Kidney epithelial cell (primary cell): Measurements from ENCODE around the gene SFSWAP. TPM values are rescaled to one million over a fixed set of nuclear protein-coding genes. Genes with fewer than 3 reads are reported as not detected.

ENCODE experiments used
- DNase-seq: peaks from one replicate; pipeline ENCODE4 v3.0.0-alpha.2; 2010; ENCODE audit warnings: low read depth
- H3K27me3 ChIP-seq: 2 replicates; pipeline ENCODE4 v1.6.0; 2011; ENCODE audit warnings: low read length; ENCODE audit not compliant: control insufficient read depth, insufficient read depth
- H3K36me3 ChIP-seq: 2 replicates; pipeline ENCODE4 v1.5.1; 2011; ENCODE audit warnings: low read length; ENCODE audit not compliant: control insufficient read depth, insufficient read depth
- H3K4me3 ChIP-seq: 2 replicates; pipeline ENCODE4 v1.5.1; 2011; ENCODE audit warnings: low read depth, mild to moderate bottlenecking, control low read depth, low read length
- total RNA-seq: library from RNA; depleted of rRNA; stranded (reverse); fragments of >200 nt; gene quantifications from 2 replicates; pipeline ENCODE4 v1.2.3, GENCODE V29; 2015
- TF ChIP-seq, protein P1 (sequence below): IDR thresholded peaks from 2 replicates; pipeline ENCODE4 v1.5.1; 2011; ENCODE audit warnings: mild to moderate bottlenecking, moderate library complexity, low read length, control low read depth, inconsistent platforms; ENCODE audit not compliant: insufficient read depth, poor library complexity, severe bottlenecking

Gene SFSWAP
- total RNA-seq, 1 donor from 2014 or later, result 27.7 TPM

GRCh38 chr12:131793243-131794022 is 82.5 kb downstream of the SFSWAP start:
- H3K36me3 ChIP-seq, result no peaks in the 10 kb centered on the region
- TF ChIP-seq, protein P1, sequence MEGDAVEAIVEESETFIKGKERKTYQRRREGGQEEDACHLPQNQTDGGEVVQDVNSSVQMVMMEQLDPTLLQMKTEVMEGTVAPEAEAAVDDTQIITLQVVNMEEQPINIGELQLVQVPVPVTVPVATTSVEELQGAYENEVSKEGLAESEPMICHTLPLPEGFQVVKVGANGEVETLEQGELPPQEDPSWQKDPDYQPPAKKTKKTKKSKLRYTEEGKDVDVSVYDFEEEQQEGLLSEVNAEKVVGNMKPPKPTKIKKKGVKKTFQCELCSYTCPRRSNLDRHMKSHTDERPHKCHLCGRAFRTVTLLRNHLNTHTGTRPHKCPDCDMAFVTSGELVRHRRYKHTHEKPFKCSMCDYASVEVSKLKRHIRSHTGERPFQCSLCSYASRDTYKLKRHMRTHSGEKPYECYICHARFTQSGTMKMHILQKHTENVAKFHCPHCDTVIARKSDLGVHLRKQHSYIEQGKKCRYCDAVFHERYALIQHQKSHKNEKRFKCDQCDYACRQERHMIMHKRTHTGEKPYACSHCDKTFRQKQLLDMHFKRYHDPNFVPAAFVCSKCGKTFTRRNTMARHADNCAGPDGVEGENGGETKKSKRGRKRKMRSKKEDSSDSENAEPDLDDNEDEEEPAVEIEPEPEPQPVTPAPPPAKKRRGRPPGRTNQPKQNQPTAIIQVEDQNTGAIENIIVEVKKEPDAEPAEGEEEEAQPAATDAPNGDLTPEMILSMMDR, result no peak
- H3K27me3 ChIP-seq, result no peaks in the 10 kb centered on the region
- no peak overlapping the region for H3K4me3 ChIP-seq
- DNase-seq, result no peak

DNA sequence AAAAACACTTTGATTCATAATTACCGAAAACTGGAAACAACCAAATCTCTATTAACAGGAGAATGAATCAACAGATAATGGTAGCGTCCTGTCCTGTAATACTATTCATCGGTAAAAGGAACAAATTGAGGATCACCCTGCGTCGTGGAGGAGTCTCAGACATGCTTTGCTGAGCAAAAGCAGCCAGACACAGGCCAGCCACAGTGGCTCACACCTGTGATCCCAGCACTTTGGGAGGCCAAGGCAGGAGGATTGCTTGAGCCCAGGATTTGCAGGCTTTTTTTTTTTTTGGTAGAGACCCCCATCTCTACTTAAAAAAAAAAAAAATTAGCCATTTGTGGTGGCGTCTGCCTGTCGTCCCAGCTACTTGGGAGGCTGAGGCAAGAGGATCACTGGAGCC is 83.2 kb downstream of the SFSWAP start:
- no peak for DNase-seq
- Histone ChIP-seq H3K36me3 (no peaks in the 10 kb centered on the region), H3K4me3 (no peak overlapping the region), H3K27me3 (no peaks in the 10 kb centered on the region)
- TF ChIP-seq, protein P1, result no peak

DNA sequence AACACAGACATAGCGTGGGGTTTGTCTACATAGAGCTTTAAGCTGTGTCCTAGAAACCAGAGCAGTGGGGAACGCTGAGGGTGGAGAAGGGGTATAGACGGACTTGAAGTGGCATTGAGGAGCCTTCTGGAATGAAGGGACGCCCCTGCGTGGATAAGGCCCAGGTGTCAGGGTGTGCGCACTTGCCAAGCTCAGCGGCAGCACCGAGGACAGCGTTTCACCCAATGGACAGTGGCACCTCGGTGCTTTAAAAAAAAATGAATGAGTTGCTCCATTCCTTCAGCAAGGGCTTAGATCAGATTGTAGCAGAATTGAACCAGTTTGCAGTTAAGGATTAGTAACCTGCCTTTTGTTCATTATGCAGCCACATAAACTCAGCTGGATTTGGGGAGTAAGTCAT is 83.7 kb downstream of the SFSWAP start:
- TF ChIP-seq, protein P1, result no peak
- Histone ChIP-seq H3K4me3 (no peak overlapping the region), H3K27me3 (no peaks in the 10 kb centered on the region), H3K36me3 (no peaks in the 10 kb centered on the region)
- DNase-seq, result no peak

- H3K36me3 ChIP-seq, result no peaks in the 10 kb centered on the region
- TF ChIP-seq, protein P1, result no peak
- no peaks in the 10 kb centered on the region for H3K27me3 ChIP-seq
- no peak overlapping the region for H3K4me3 ChIP-seq
- no peak for DNase-seq
Observed at GRCh38 chr12:131795064-131795463, 84.2 kb downstream of the SFSWAP start.

DNA sequence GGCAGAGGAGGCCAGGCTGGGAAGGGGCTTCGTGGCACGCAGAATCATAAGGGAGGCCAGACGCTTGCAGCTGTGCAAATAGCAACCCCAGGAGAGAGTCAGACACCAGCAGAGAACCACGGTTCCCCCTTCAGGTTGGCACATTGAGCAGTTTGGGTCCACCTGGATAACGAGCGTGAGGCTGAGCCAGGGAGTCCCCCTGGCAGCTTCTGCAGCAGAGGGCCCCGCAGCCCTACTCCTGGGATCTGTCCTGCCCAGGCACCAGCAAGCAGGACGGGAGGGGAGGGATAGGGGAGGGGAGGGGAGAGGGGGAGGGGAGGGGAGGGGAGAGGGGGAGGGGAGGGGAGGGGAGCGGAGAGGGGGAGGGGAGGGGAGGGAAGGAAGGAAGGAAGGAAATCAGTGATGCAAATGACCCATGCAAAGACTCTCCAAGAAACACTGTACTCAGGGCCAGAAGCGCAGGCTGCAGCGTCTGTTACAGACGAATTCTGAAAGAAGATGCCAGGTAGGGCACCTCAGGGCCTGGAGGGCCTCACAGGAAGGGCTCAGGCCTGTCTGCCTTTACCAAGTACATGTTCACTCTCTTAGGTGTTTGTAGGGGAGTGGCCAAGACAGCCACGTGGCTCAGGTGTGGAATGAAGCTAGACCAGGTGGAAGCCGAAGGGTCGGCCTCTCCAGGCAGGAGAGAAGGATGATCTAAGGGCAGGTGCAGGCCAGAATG is 85.0 kb downstream of the SFSWAP start:
- Histone ChIP-seq H3K27me3 (no peaks in the 10 kb centered on the region), H3K4me3 (no peak overlapping the region), H3K36me3 (no peaks in the 10 kb centered on the region)
- TF ChIP-seq, protein P1, result no peak
- no peak for DNase-seq
